Fibroblast of lung (primary cell): ENCODE data around the gene FUT4. TPM values are rescaled to one million over a fixed set of nuclear protein-coding genes. Genes with fewer than 3 reads are reported as not detected.
A peak's percentile ranks its signal among the peaks of the same experiment; 100 is the strongest.

ENCODE experiments used
- DNase-seq, 2 donors: peaks; one replicate each; pipeline versions ENCODE4 v3.0.0 to v3.0.0-alpha.2; 2010; ENCODE audit warnings: low read depth in 2 of 2
- H2AFZ ChIP-seq: 2 replicates; pipeline ENCODE4 v1.5.1; 2012; ENCODE audit warnings: low read length, control low read depth, inconsistent platforms
- H3K27ac ChIP-seq: 2 replicates; pipeline ENCODE4 v1.5.1; 2011; ENCODE audit warnings: low read length, control low read depth; ENCODE audit not compliant: insufficient read depth
- H3K27me3 ChIP-seq: 2 replicates; pipeline ENCODE4 v1.5.1; 2011; ENCODE audit warnings: mild to moderate bottlenecking, low read length; ENCODE audit not compliant: control insufficient read depth, insufficient read depth
- H3K36me3 ChIP-seq: 2 replicates; pipeline ENCODE4 v1.5.1; 2011; ENCODE audit warnings: low read length; ENCODE audit not compliant: control insufficient read depth, insufficient read depth
- H3K4me1 ChIP-seq: 2 replicates; pipeline ENCODE4 v1.5.1; 2011; ENCODE audit warnings: low read length; ENCODE audit not compliant: control insufficient read depth, insufficient read depth; ENCODE audit errors: extremely low read depth
- H3K4me2 ChIP-seq: 2 replicates; pipeline ENCODE4 v1.5.1; 2011; ENCODE audit warnings: low read length, control low read depth; ENCODE audit not compliant: insufficient read depth; ENCODE audit errors: extremely low read depth
- H3K4me3 ChIP-seq, 4 experiments: fragments of 200-600 bp in 1 of 4; sonication (generic) in 1 of 4; replicated peaks in 1 of 4; 2 replicates each; pipeline ENCODE4 v1.5.1; 2011 to 2016; ENCODE audit warnings: low read length in 4 of 4, low read depth in 3 of 4, mild to moderate bottlenecking in 3 of 4, control low read depth in 2 of 4, inconsistent platforms in 1 of 4, mixed read lengths in 1 of 4; ENCODE audit not compliant: insufficient read depth in 1 of 4; ENCODE audit errors: control extremely low read depth in 1 of 4
- H3K79me2 ChIP-seq: 2 replicates; pipeline ENCODE4 v1.5.1; 2012; ENCODE audit warnings: mild to moderate bottlenecking, low read length, inconsistent platforms; ENCODE audit not compliant: control insufficient read depth, insufficient read depth
- H3K9ac ChIP-seq: 2 replicates; pipeline ENCODE4 v1.5.1; 2011; ENCODE audit warnings: mild to moderate bottlenecking, low read length, control low read depth; ENCODE audit not compliant: insufficient read depth
- H3K9me3 ChIP-seq: 2 replicates; pipeline ENCODE4 v1.5.1; 2012; ENCODE audit warnings: low read depth, low read length; ENCODE audit not compliant: control insufficient read depth, insufficient read depth
- H4K20me1 ChIP-seq: 2 replicates; pipeline ENCODE4 v1.5.1; 2011; ENCODE audit warnings: low read length; ENCODE audit not compliant: control insufficient read depth, insufficient read depth; ENCODE audit errors: extremely low read depth
- EZH2 ChIP-seq: IDR thresholded peaks from 2 replicates; pipeline ENCODE4 v1.5.1; 2012; ENCODE audit warnings: low read length, control low read depth, mild to moderate bottlenecking; ENCODE audit errors: missing control alignments
- polyA plus RNA-seq, 2 donors: library from polyadenylated mRNA; depleted of rRNA in 1 of 2; stranded (reverse) in 1 of 2; unstranded in 1 of 2; fragments of >200 nt; gene quantifications; 2 replicates each; pipeline ENCODE4 v1.2.1, GENCODE V29; 2011 to 2012; ENCODE audit warnings: missing spikeins in 1 of 2
- total RNA-seq: library from RNA; depleted of rRNA; stranded (reverse); fragments of >200 nt; gene quantifications from 2 replicates; pipeline ENCODE4 v1.2.1, GENCODE V29; 2014
- TF ChIP-seq, protein P1 (sequence below), 2 donors: IDR thresholded peaks in 1 of 2; conservative IDR thresholded peaks in 1 of 2; 1 replicate in 1 of 2; 2 replicates in 1 of 2; pipeline ENCODE4 v1.5.1; 2011 to 2012; ENCODE audit warnings: low read length in 2 of 2, control low read depth in 1 of 2, inconsistent platforms in 1 of 2, low read depth in 1 of 2, mild to moderate bottlenecking in 1 of 2

FUT4 gene
- total and polyA plus RNA-seq, 2 donors (not counting 1 experiment from before 2014, with no cell fraction given) = 2.7 to 5.1 TPM

DNA sequence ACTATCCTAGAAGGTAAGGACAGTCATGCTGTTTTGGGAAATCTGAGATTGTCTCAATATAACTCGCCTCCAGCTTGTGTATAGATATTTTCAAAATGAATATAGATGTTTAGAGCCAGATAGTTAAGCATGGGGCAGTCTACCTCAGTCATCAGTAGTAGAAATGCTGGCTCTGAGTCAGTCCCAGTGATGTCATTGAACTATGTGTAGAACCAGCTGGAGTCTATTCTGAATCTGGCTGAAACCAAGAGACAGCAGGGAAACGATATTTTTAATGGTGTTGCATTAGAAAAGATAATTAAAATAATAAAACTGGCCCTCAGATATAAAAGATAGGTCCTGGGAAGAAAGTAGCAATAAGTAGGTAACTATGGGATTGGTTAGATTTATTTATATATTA is 49.3 kb downstream of the FUT4 start:
- TF ChIP-seq EZH2 = no peak
- TF ChIP-seq, protein P1, sequence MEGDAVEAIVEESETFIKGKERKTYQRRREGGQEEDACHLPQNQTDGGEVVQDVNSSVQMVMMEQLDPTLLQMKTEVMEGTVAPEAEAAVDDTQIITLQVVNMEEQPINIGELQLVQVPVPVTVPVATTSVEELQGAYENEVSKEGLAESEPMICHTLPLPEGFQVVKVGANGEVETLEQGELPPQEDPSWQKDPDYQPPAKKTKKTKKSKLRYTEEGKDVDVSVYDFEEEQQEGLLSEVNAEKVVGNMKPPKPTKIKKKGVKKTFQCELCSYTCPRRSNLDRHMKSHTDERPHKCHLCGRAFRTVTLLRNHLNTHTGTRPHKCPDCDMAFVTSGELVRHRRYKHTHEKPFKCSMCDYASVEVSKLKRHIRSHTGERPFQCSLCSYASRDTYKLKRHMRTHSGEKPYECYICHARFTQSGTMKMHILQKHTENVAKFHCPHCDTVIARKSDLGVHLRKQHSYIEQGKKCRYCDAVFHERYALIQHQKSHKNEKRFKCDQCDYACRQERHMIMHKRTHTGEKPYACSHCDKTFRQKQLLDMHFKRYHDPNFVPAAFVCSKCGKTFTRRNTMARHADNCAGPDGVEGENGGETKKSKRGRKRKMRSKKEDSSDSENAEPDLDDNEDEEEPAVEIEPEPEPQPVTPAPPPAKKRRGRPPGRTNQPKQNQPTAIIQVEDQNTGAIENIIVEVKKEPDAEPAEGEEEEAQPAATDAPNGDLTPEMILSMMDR (conservative IDR thresholded peaks at IDR 0.05 in 1 of 2, IDR thresholded peaks at IDR 0.05 in 1 of 2; ENCODE audit: low read depth in 1 of 2, low read length in 2 of 2) = no peak
- DNase-seq = peak; percentile 15 to 17
- H2AFZ ChIP-seq = no peak overlapping the region
- H4K20me1 ChIP-seq = no peaks in the 10 kb centered on the region
- H3K9me3 ChIP-seq = no peaks in the 10 kb centered on the region
- no peaks in the 10 kb centered on the region for H3K4me1 ChIP-seq
- no peak overlapping the region for H3K4me2 ChIP-seq
- H3K36me3 ChIP-seq = no peaks in the 10 kb centered on the region
- H3K4me3 ChIP-seq = no peak overlapping the region
- no peaks in the 10 kb centered on the region for H3K79me2 ChIP-seq
- no peak overlapping the region for H3K9ac ChIP-seq
- H3K27ac ChIP-seq = no peak overlapping the region
- no peaks in the 10 kb centered on the region for H3K27me3 ChIP-seq

DNA sequence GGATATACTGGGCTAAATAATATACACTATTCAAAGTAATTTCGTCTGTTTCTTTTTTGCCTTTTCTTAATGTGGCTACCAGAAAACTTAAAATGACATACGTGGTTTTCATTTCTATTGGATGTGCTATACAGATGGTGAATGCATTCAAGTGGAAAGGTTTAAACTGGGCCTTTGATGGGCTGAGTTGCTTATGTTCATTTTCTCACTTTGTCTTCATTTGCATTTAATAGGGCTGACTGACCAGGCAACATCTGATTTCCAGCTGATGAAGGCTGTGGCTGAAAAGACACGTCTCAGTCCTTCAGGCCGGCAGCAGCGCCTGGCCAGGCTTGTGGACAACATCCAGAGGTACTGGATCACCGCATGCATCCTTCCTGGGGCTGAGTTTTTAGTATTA is 51.4 kb downstream of the FUT4 start:
- H3K9me3 ChIP-seq = no peaks in the 10 kb centered on the region
- TF ChIP-seq EZH2 = no peak
- TF ChIP-seq, protein P1 (conservative IDR thresholded peaks at IDR 0.05 in 1 of 2, IDR thresholded peaks at IDR 0.05 in 1 of 2; ENCODE audit: low read depth in 1 of 2, low read length in 2 of 2) = no peak
- no peak for DNase-seq
- no peaks in the 10 kb centered on the region for H3K79me2 ChIP-seq
- H3K9ac ChIP-seq = no peak overlapping the region
- no peak overlapping the region for H3K4me3 ChIP-seq
- no peaks in the 10 kb centered on the region for H3K27me3 ChIP-seq
- H3K27ac ChIP-seq = no peak overlapping the region
- H2AFZ ChIP-seq = no peak overlapping the region
- no peaks in the 10 kb centered on the region for H4K20me1 ChIP-seq
- no peaks in the 10 kb centered on the region for H3K36me3 ChIP-seq
- no peak overlapping the region for H3K4me2 ChIP-seq
- H3K4me1 ChIP-seq = no peaks in the 10 kb centered on the region

DNA sequence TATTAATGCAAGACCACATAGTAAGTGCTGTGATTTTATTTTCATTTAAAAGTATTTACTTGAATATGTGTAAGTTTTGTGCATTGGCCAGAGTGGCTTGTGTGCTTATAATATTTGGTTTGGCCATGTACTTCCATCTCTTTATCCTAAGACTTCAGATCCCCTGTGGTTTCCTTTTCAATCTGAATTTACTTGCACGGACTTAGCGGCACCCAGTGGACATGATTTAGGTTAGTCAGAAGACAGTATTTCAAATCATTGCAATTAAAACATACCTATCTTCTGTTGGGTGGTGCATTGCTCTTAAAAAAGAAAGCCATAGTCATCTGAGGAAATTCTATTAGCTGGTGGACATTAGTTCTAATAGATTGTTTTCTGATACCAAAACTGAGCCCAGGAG is 54.2 kb downstream of the FUT4 start:
- Histone ChIP-seq H3K4me2 (no peak overlapping the region), H3K4me1 (no peaks in the 10 kb centered on the region), H3K9me3 (no peaks in the 10 kb centered on the region), H2AFZ (no peak overlapping the region), H3K4me3 (no peak overlapping the region), H4K20me1 (no peaks in the 10 kb centered on the region), H3K36me3 (no peaks in the 10 kb centered on the region), H3K9ac (no peak overlapping the region), H3K79me2 (no peaks in the 10 kb centered on the region), H3K27ac (no peak overlapping the region), H3K27me3 (no peaks in the 10 kb centered on the region)
- peak; percentile 4 to 31 for DNase-seq
- no peak for TF ChIP-seq EZH2
- TF ChIP-seq, protein P1 (conservative IDR thresholded peaks at IDR 0.05 in 1 of 2, IDR thresholded peaks at IDR 0.05 in 1 of 2; ENCODE audit: low read depth in 1 of 2, low read length in 2 of 2) = peak in 1 of 2 donors; percentile 7

Other genes starting within 250 kb of the FUT4 start
- not detected in 2 replicates for gene IZUMO1R, start 239.3 kb upstream of the FUT4 start, total RNA-seq
- not detected in 2 replicates for gene IZUMO1R, start 239.3 kb upstream of the FUT4 start, polyA plus RNA-seq
- not detected in 2 replicates for gene GPR83, start 142.5 kb upstream of the FUT4 start, total RNA-seq
- gene GPR83, start 142.5 kb upstream of the FUT4 start, polyA plus RNA-seq = 0.03 and 0.05 TPM in 2 replicates
- 6.4 and 6.9 TPM in 2 replicates for gene MRE11, start 50.1 kb upstream of the FUT4 start, total RNA-seq
- 7.4 and 8.4 TPM in 2 replicates for gene MRE11, start 50.1 kb upstream of the FUT4 start, polyA plus RNA-seq
- gene ANKRD49, start 49.9 kb upstream of the FUT4 start, total RNA-seq = 14.9 and 17.2 TPM in 2 replicates
- 9.2 and 12.9 TPM in 2 replicates for gene ANKRD49, start 49.9 kb upstream of the FUT4 start, polyA plus RNA-seq
- gene C11orf97, start 31.5 kb upstream of the FUT4 start, total RNA-seq = not detected in 2 replicates
- not detected in 2 replicates for gene C11orf97, start 31.5 kb upstream of the FUT4 start, polyA plus RNA-seq
- gene PIWIL4, start 23.4 kb downstream of the FUT4 start, total RNA-seq = 3.3 and 3.6 TPM in 2 replicates
- gene PIWIL4, start 23.4 kb downstream of the FUT4 start, polyA plus RNA-seq = 0.76 and 1.2 TPM in 2 replicates
- 62.1 and 63.7 TPM in 2 replicates for gene AMOTL1, start 224.4 kb downstream of the FUT4 start, total RNA-seq
- gene AMOTL1, start 224.4 kb downstream of the FUT4 start, polyA plus RNA-seq = 28.2 and 38.0 TPM in 2 replicates